HepG2 (cell line): Measurements from ENCODE around the gene RRP8.

ENCODE experiments used
- ARNT ChIP-seq: fragments of 450-650 bp; IDR thresholded peaks from 2 replicates; pipeline ENCODE4 v1.6.1; 2017
- YY1 ChIP-seq: IDR thresholded peaks from 2 replicates; pipeline ENCODE4 v1.6.1; 2011; ENCODE audit warnings: low read length, low read depth, moderate library complexity, mild to moderate bottlenecking; ENCODE audit not compliant: insufficient read depth, insufficient replicate concordance
- ZBTB39 ChIP-seq: sonication (generic); formaldehyde crosslinking; IDR thresholded peaks from 2 replicates; pipeline ENCODE4 v1.5.0; 2020; ENCODE audit warnings: missing genetic modification reagents

GRCh38 chr11:6619004-6619745 is 15.8 kb upstream of the RRP8 start, which contains the start of gene TPP1:
- no peak for TF ChIP-seq YY1
- TF ChIP-seq ZBTB39 (CRISPR knock-in tag), result no peak
- no peak for TF ChIP-seq ARNT
